ENCODE measurements around the gene PNKD.

The PNKD gene

DNA sequence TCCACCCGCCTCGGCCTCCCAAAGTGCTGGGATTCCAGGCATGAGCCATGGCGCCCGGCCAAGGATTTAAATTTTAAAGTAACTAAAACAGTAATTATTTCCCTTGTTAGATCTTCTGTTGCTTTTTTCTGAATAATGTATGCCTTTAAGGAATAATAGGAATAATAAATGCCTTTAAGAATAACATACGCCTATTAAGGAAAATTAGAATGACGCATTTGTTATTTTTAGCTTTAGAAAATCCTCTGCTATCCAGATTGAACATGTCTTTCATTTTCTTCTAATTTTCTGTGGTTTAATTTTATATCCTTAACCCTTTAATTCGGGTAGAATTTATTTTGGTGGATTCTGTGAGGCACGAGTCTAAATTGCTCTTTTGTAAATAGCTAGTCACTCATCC is 45.1 kb downstream of the PNKD start:
- DNase-seq (ENCODE audit: low read depth in 2 of 2) = no peak

DNA sequence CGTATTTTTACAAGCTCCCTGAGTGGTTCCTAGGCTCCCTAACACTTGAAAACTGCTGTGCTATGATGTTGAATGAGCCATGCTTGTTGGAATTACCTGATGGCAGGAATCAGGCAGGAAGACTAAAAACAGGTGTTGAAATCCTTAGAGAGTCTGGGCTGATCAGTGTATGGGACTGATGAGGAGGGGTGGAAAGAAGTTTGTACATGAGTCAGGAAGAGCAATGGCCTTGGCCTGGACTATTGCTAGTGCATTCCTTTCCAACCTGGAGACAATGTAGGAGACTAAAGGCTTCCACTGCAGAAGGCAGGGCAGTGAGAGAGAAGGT is 46.9 kb downstream of the PNKD start:
- no peak for DNase-seq (ENCODE audit: low read depth in 2 of 2)

DNA sequence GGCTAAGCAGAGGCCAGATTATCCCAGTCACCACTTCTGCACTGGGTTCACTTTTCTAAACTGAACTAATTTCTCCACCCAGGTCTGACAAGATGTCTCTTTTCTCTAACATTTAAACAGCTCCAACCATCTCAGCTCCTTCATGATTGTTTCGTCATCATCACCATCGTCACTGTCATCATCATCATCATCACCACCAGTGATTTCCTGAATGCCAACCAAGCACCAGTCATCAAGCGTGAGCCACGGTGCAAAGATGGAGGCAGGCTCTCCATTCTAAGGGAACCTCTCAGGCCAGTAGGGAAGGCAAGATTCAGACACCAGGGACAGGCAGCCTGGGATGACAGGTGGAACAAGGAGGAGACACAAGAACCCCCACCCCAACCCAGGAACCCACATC is 47.5 kb downstream of the PNKD start:
- no peak for DNase-seq (ENCODE audit: low read depth in 2 of 2)

DNA sequence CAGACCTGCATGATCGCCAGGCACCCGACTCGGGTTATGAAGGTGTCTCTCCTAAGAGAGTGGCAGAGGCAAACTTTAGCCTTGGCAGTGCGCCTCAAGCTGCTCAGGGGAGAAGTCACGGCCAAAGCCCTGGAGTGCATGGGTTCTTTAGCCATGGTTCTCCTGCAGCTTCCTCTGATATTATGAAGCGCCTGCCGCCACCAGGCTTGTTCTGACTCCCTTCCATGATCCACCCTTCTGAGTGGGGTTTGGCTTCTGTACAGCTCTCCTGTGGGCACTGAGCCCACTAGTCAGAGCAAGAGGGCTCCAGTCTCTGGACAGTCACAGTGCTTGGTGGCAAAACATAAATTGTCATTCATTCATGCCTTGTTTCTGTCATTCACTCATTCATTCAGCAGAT is 47.9 kb downstream of the PNKD start:
- DNase-seq (ENCODE audit: low read depth in 2 of 2) = no peak

- no peak for DNase-seq (ENCODE audit: low read depth in 2 of 2)
Observed at GRCh38 chr2:218319813-218320365, 49.6 kb downstream of the PNKD start.

- no peak for DNase-seq (ENCODE audit: low read depth in 2 of 2)
Observed at GRCh38 chr2:218320704-218321336, 50.5 kb downstream of the PNKD start.

GRCh38 chr2:218322768-218323525 is 52.6 kb downstream of the PNKD start:
- peak in 1 of 2 donors; percentile 22 for DNase-seq (ENCODE audit: low read depth in 2 of 2)

GRCh38 chr2:218323526-218324472 is 53.5 kb downstream of the PNKD start:
- no peak for DNase-seq (ENCODE audit: low read depth in 2 of 2)

DNA sequence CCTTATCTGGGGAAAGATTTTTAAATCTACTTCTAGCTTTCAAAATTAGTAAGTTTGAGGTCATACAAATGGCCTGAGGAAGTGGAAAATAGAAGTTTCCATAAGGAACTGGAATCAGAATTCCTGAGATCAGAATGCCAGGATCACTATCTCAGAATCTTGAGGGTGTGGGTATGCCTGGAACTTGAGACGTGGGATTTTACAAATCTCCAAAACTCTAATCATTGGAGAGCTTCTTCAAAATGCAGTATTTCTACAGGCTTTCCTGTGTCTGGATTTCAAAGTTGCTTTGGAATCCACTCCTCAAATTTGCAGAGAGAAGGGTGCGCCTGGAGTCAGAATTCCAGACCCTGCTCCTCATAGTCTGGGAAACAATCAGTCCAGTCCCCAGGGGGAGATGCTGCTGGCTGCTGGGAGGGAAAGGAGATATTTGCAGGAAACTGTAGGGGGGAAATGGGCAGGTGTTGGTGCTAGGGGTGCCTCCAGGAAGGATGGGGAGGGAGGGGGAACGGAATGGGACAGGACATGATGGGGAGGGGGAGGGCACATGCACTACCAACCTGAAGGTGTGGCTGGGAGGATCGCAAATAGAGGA is 55.3 kb downstream of the PNKD start:
- DNase-seq (ENCODE audit: low read depth in 2 of 2) = no peak

- DNase-seq (ENCODE audit: low read depth in 2 of 2) = no peak
Observed at GRCh38 chr2:218326315-218326714, 56.0 kb downstream of the PNKD start.

GRCh38 chr2:218327451-218328210 is 57.3 kb downstream of the PNKD start:
- no peak for DNase-seq (ENCODE audit: low read depth in 2 of 2)

DNA sequence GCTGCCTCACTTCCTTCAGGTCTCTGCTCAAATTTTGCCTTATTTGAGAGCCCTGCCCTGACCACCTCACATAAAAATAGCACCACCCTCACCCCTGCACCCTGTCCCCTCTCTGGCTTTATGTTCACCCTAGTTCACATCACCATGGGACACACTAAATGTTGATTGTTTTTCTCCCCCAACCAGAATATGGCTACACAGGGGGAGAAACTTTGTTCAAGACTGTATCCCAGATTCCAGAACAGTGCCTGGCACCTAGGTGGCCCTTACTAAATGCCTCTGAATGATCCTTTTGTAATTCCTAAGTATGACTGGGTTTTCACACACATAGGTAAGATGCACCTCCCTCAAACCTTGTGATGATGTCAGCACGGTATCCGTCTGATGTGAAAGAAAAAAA is 58.0 kb downstream of the PNKD start:
- DNase-seq (ENCODE audit: low read depth in 2 of 2) = no peak

DNA sequence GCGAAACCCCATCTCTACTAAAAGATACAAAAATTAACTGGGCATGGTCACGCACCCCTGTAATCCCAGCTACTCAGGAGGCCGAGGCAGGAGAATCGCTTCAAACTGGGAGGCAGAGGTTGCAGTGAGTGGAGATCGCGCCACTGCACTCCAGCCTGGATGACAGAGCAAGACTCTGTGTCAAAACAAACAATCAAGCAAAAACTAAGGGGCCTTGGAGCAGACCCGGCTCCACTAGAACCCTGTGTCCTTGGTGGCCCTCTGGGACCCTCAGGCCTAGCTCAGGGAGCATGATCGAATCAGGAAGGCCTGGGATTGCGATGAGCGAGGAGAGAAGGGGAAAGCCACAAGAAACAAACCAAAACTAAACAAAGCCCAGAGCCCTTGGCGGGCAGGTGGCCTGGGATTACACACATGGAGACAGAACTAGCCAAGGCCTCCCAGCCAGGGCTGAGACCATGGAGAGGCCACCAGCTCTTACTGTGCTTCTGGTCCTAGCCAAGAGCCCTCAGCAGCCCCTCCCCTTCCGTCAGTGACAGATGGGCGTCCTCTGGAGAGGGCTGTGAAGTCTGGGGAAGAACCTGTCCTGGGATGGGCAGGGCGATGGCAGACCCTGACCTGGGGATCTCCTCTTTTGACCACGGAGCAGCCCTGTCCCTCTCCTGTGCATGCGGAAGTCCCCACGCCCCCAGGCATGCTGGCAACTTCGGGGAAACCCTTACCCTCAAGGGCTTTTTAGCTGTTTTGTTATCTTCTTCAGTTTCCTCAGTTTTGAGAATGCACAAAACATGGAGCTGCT is 58.9 kb downstream of the PNKD start:
- no peak for DNase-seq (ENCODE audit: low read depth in 2 of 2)

- DNase-seq (ENCODE audit: low read depth in 2 of 2) = no peak
Observed at GRCh38 chr2:218329826-218330593, 59.7 kb downstream of the PNKD start.

DNA sequence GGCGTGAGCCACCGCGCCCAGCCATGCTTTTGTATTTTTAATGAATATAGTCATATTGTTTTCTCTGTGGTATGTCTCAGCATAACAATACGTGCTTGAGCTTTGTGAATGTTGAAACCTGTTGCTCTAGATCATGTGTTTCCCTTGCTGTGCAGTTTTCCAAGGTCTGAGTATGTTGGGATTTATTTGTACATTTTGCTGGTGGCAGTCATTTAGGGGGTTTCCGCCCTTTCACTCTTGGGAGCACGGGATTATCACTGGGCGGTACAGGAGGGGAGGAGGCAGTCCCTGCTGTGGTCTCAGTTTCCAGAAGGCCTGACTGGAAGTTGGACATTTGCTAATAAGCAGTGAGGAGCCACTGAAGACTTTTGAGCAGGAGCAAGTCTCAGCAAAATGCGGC is 61.4 kb downstream of the PNKD start:
- no peak for DNase-seq (ENCODE audit: low read depth in 2 of 2)

- DNase-seq (ENCODE audit: low read depth in 2 of 2) = no peak
Observed at GRCh38 chr2:218332288-218332687, 62.0 kb downstream of the PNKD start.

GRCh38 chr2:218332920-218333645 is 62.8 kb downstream of the PNKD start:
- no peak for DNase-seq (ENCODE audit: low read depth in 2 of 2)

DNA sequence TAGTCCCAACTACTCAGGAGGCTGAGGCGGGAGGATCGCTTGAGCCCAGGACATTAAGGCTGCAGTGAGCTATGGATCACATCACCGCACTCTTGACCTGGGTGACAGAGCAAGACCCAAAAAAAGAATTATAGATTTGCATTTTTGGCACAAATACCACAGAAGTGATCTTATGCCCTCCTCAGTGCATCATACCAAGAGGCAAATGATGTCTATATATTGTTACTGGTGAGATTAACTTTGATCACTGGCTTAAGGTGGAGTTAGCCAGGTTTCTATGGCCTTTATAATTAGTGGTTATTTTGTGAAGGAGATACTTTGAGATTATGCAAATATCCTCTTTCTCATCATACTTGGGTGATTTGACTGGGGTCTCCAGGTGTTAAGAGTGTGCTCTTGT is 64.2 kb downstream of the PNKD start:
- no peak for DNase-seq (ENCODE audit: low read depth in 2 of 2)

DNA sequence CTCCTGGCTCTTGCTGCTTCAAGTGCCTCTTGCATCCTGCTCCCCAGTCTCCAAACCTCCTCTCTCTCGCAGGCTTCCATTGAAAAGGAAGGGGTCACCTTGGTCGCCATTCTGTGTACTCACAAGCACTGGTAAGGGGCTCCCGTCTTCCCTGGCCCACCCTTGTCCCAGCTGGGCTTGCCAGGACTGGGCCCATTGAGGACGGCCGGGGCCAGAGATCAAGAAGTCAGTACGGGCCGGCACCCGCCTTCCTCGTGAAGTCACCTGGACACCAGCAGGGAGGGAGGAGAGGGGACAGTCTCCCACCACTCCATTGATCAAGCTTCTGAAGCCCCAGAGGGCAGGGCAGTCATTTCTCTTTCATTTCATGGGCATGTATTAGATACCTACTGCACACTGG is 70.3 kb downstream of the PNKD start:
- DNase-seq (ENCODE audit: low read depth in 2 of 2) = no peak
